Measurements from ENCODE around the gene SYMPK. TPM values are rescaled to one million over a fixed set of nuclear protein-coding genes. Genes with fewer than 3 reads are reported as not detected.

The SYMPK gene
- polyA plus RNA-seq, 1 of the 3 experiments (the other 2 are of a cell fraction) = 92.7 TPM

GRCh38 chr19:45766296-45766868 is 96.6 kb downstream of the SYMPK start:
- Histone ChIP-seq H3K4me2 (peak overlapping the region; percentile 99), H3K27ac (ENCODE audit: low read depth in 2 of 2, low read length in 1 of 2) (no peak overlapping the region), H3K4me1 (ENCODE audit: control insufficient read depth in 1 of 2, insufficient read depth in 2 of 2, low read depth in 1 of 2, low read length in 1 of 2) (peaks cover 8 to 27% of the 10 kb centered on the region in 2 experiments; a peak in 3 of 4 replicates), H3F3A (replicated peaks; ENCODE audit: insufficient read depth) (peaks cover 20% of the 10 kb centered on the region), H3K79me2 (ENCODE audit: insufficient read depth) (no peaks in the 10 kb centered on the region), H3K4me3 (ENCODE audit: low read depth in 2 of 2, low read length in 1 of 2) (no peak overlapping the region), H2AFZ (ENCODE audit: low read depth) (no peak overlapping the region), H3K9ac (no peak overlapping the region), H3K27me3 (ENCODE audit: insufficient read depth) (no peaks in the 10 kb centered on the region), H3K36me3 (replicated peaks in 1 of 2; ENCODE audit: control insufficient read depth in 1 of 2, insufficient read depth in 2 of 2, low read length in 1 of 2) (peaks cover 0 to 3% of the 10 kb centered on the region in 2 experiments), H4K20me1 (ENCODE audit: insufficient read depth) (peaks cover 10% of the 10 kb centered on the region; the same call in 1 of the 2 replicates), H3K9me3 (no peaks in the 10 kb centered on the region), H3K9me2 (no peaks in the 10 kb centered on the region)
- POLR2A ChIA-PET = no interaction called here
- CTCF ChIA-PET = interaction anchor here (0.8 to 1.6 kb wide), 2 partner anchors 33 to 73 kb away, joined by 3 to 10 read pairs; no protein-coding TSS in a partner anchor
- 100% methylated on average over 2 of the region's 17 CpGs for WGBS (ENCODE audit: low lambda C conversion rate)
- DNase-seq = peak; percentile 12
- TF ChIP-seq NFIC (IDR thresholded peaks at IDR 0.05; ENCODE audit: borderline replicate concordance) (no peak), MXI1 (IDR thresholded peaks at IDR 0.05; ENCODE audit: low read depth, low read length) (no peak), FOSL2 (IDR thresholded peaks at IDR 0.05; ENCODE audit: borderline replicate concordance, low read depth) (no peak), USF1 (IDR thresholded peaks at IDR 0.05; ENCODE audit: borderline replicate concordance, low read depth) (no peak), MAX (IDR thresholded peaks at IDR 0.05; ENCODE audit: low read depth) (no peak), MEF2A (IDR thresholded peaks at IDR 0.05; ENCODE audit: borderline replicate concordance, low read depth) (no peak), SIN3A (IDR thresholded peaks at IDR 0.05; ENCODE audit: borderline replicate concordance, low read depth, low read length) (no peak)
- TF ChIP-seq, protein P1, sequence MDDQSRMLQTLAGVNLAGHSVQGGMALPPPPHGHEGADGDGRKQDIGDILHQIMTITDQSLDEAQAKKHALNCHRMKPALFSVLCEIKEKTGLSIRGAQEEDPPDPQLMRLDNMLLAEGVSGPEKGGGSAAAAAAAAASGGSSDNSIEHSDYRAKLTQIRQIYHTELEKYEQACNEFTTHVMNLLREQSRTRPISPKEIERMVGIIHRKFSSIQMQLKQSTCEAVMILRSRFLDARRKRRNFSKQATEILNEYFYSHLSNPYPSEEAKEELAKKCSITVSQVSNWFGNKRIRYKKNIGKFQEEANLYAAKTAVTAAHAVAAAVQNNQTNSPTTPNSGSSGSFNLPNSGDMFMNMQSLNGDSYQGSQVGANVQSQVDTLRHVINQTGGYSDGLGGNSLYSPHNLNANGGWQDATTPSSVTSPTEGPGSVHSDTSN (IDR thresholded peaks at IDR 0.05) = no peak
- TF ChIP-seq, protein P2, sequence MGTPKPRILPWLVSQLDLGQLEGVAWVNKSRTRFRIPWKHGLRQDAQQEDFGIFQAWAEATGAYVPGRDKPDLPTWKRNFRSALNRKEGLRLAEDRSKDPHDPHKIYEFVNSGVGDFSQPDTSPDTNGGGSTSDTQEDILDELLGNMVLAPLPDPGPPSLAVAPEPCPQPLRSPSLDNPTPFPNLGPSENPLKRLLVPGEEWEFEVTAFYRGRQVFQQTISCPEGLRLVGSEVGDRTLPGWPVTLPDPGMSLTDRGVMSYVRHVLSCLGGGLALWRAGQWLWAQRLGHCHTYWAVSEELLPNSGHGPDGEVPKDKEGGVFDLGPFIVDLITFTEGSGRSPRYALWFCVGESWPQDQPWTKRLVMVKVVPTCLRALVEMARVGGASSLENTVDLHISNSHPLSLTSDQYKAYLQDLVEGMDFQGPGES (IDR thresholded peaks at IDR 0.05; ENCODE audit: low read depth, low read length) = no peak

GRCh38 chr19:45765702-45766295 is 97.1 kb downstream of the SYMPK start:
- H3K9me3 ChIP-seq = no peaks in the 10 kb centered on the region
- peaks cover 5% of the 10 kb centered on the region; the same call in 1 of the 2 replicates for H4K20me1 ChIP-seq (ENCODE audit: insufficient read depth)
- DNase-seq = peak; percentile 54
- no peaks in the 10 kb centered on the region for H3K79me2 ChIP-seq (ENCODE audit: insufficient read depth)
- peaks cover 14% of the 10 kb centered on the region for H3F3A ChIP-seq (replicated peaks; ENCODE audit: insufficient read depth)
- H2AFZ ChIP-seq (ENCODE audit: low read depth) = no peak overlapping the region
- H3K9ac ChIP-seq = no peak overlapping the region
- no peak overlapping the region for H3K4me2 ChIP-seq
- peaks cover 5 to 21% of the 10 kb centered on the region in 2 experiments; a peak in 3 of 4 replicates for H3K4me1 ChIP-seq (ENCODE audit: control insufficient read depth in 1 of 2, insufficient read depth in 2 of 2, low read depth in 1 of 2, low read length in 1 of 2)
- no peaks in the 10 kb centered on the region for H3K9me2 ChIP-seq
- CTCF ChIA-PET = no interaction called here
- POLR2A ChIA-PET = no interaction called here
- no peaks in the 10 kb centered on the region for H3K36me3 ChIP-seq (replicated peaks in 1 of 2; ENCODE audit: control insufficient read depth in 1 of 2, insufficient read depth in 2 of 2, low read length in 1 of 2)
- 86% methylated on average over 17 of the region's 23 CpGs for WGBS (ENCODE audit: low lambda C conversion rate)
- no peak overlapping the region for H3K27ac ChIP-seq (ENCODE audit: low read depth in 2 of 2, low read length in 1 of 2)
- no peaks in the 10 kb centered on the region for H3K27me3 ChIP-seq (ENCODE audit: insufficient read depth)
- TF ChIP-seq REST (IDR thresholded peaks at IDR 0.05; ENCODE audit: low read depth, low read length) (no peak), JUND (IDR thresholded peaks at IDR 0.05) (no peak), GABPA (IDR thresholded peaks at IDR 0.05; ENCODE audit: low read depth) (no peak), RAD21 (IDR thresholded peaks at IDR 0.05; ENCODE audit: low read length) (no peak)
- TF ChIP-seq, protein P3, sequence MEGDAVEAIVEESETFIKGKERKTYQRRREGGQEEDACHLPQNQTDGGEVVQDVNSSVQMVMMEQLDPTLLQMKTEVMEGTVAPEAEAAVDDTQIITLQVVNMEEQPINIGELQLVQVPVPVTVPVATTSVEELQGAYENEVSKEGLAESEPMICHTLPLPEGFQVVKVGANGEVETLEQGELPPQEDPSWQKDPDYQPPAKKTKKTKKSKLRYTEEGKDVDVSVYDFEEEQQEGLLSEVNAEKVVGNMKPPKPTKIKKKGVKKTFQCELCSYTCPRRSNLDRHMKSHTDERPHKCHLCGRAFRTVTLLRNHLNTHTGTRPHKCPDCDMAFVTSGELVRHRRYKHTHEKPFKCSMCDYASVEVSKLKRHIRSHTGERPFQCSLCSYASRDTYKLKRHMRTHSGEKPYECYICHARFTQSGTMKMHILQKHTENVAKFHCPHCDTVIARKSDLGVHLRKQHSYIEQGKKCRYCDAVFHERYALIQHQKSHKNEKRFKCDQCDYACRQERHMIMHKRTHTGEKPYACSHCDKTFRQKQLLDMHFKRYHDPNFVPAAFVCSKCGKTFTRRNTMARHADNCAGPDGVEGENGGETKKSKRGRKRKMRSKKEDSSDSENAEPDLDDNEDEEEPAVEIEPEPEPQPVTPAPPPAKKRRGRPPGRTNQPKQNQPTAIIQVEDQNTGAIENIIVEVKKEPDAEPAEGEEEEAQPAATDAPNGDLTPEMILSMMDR (IDR thresholded peaks at IDR 0.05) = no peak
- no peak overlapping the region for H3K4me3 ChIP-seq (ENCODE audit: low read depth in 2 of 2, low read length in 1 of 2)

Data from SK-N-SH (cell line).